Spleen (tissue), 11 donors: Measurements from ENCODE around the gene SERBP1. TPM values are rescaled to one million over a fixed set of nuclear protein-coding genes. Genes with fewer than 3 reads are reported as not detected.
"Not testable (repeated sequence)": the region's sequence is repeated elsewhere in the genome, so short reads cannot be mapped to it uniquely, and the experiment has no call there.

ENCODE experiments used
- DNase-seq: peaks from one replicate; pipeline ENCODE4 v3.0.0-alpha.2; 2020
- H3K27ac ChIP-seq, 8 donors: fragments of 200-600 bp; sonication (generic) in 7 of 8; 1 replicate in 4 of 8; 2 replicates in 4 of 8; pipeline versions ENCODE4 v1.5.0 to v1.8.0; 2016 to 2021; ENCODE audit warnings: inconsistent platforms in 4 of 8, mild to moderate bottlenecking in 4 of 8, moderate library complexity in 1 of 8
- H3K27me3 ChIP-seq, 7 donors: fragments of 200-600 bp; sonication (generic) in 6 of 7; replicated peaks in 1 of 7; 1 replicate in 4 of 7; 2 replicates in 3 of 7; pipeline versions ENCODE4 v1.5.0 to v1.8.0; 2016 to 2021; ENCODE audit warnings: inconsistent platforms in 3 of 7, mild to moderate bottlenecking in 1 of 7
- H3K36me3 ChIP-seq, 6 donors: fragments of 200-600 bp; sonication (generic) in 5 of 6; 1 replicate in 4 of 6; 2 replicates in 2 of 6; pipeline versions ENCODE4 v1.5.0 to v1.8.0; 2016 to 2021; ENCODE audit warnings: inconsistent platforms in 2 of 6
- H3K4me1 ChIP-seq, 6 donors: fragments of 200-600 bp; sonication (generic) in 5 of 6; 1 replicate in 3 of 6; 2 replicates in 3 of 6; pipeline versions ENCODE4 v1.5.0 to v1.8.0; 2016 to 2021; ENCODE audit warnings: inconsistent platforms in 3 of 6
- H3K4me3 ChIP-seq, 8 donors: fragments of 200-600 bp; sonication (generic) in 7 of 8; 1 replicate in 4 of 8; 2 replicates in 4 of 8; pipeline versions ENCODE4 v1.5.0 to v1.8.0; 2016 to 2021; ENCODE audit warnings: inconsistent platforms in 4 of 8, mild to moderate bottlenecking in 4 of 8, moderate library complexity in 2 of 8
- H3K9me3 ChIP-seq, 8 donors: fragments of 200-600 bp; sonication (generic) in 7 of 8; 1 replicate in 4 of 8; 2 replicates in 4 of 8; pipeline versions ENCODE4 v1.5.0 to v1.8.0; 2016 to 2021; ENCODE audit warnings: inconsistent platforms in 4 of 8
- CTCF ChIP-seq, 11 experiments: fragments of 200-600 bp in 7 of 11; fragments of 450-650 bp in 4 of 11; sonication (generic) in 4 of 11; IDR thresholded peaks in 8 of 11; conservative IDR thresholded peaks in 3 of 11; 1 replicate in 7 of 11; 2 replicates in 4 of 11; pipeline versions ENCODE4 v1.4.0 to v1.8.0; 2016 to 2021; ENCODE audit warnings: antibody characterized with exemption in 11 of 11, inconsistent platforms in 4 of 11, mild to moderate bottlenecking in 1 of 11
- POLR2A ChIP-seq, 3 donors: fragments of 450-650 bp; IDR thresholded peaks; one replicate each; pipeline ENCODE4 v1.5.1; 2017; ENCODE audit warnings: antibody characterized with exemption in 3 of 3, mild to moderate bottlenecking in 1 of 3
- POLR2AphosphoS5 ChIP-seq, 3 donors: sonication (generic); formaldehyde crosslinking; IDR thresholded peaks; one replicate each; pipeline ENCODE4 v1.5.1; 2017; ENCODE audit warnings: antibody characterized with exemption in 3 of 3
- WGBS, 5 donors: extraction: QIAGEN DNeasy Blood & Tissue Kit in 3 of 5; methylation state at CpG; one replicate each; pipeline versions ENCODE4 v1.1.5 to v1.1.7; 2013 to 2018; 5-methylcytosine and 5-hydroxymethylcytosine counted together
- intact Hi-C: fragments of 100-400 bp; cut with DNase I; formaldehyde crosslinking; loops from one replicate; pipeline ENCODE4 v1.15.0; 2023; ENCODE audit warnings: low total_unique reads
- polyA plus RNA-seq, 3 donors: library from polyadenylated mRNA; stranded (reverse); fragments of 200-250 nt; gene quantifications; one replicate each; pipeline ENCODE4 v1.2.1, GENCODE V29; 2013
- total RNA-seq, 7 donors: library from RNA; depleted of rRNA in 3 of 7; stranded (reverse); fragments of >200 nt in 3 of 7; fragmentation: NEBNext Ultra II Directional in 4 of 7; extraction: Animal tissue kit (Norgen Biotek cat#: 25700) in 4 of 7; gene quantifications; one replicate each; pipeline versions ENCODE4 v1.1.0 to v1.2.1, GENCODE V29; 2016 to 2021
- donor health status: healthy with polysubstance abuse.
- donor health status: DM: no; HTN: no; CAD: no; lungs with moderate emphysema.
- donor health status: DM: no; HTN: no; CAD: no.
- donor health status: Bipolar disorder and iron deficiency.
- donor health status: healthy.
- donor health status: DM: no; HTN: no; CAD: no.
- donor health status: DM: yes; HTN: yes; CAD: no.

The SERBP1 gene
- total and polyA plus RNA-seq, 10 donors = 82.9 to 200 (median 124) TPM

DNA sequence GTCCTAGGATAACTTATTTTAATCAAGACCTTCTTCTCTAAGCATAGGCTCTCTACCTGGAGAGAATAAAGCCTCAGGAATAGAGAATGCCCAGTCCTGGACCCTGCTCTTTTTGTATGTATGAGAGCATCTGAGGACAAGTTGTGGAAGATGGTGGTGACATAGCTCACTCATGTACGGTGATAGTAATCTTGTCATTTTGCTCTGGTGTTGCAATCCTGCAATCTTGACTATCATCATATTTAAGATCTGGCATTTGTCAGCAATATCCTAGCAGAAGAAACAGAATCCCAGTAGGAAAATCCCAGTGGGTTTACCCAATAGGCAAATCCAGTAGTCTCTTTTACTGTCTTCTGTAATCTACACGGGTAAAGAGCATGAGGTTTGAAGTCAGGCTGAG is 21.6 kb upstream of the SERBP1 start:
- intact Hi-C loops = no loop called here
- Histone ChIP-seq H3K4me3 (no peak overlapping the region), H3K4me1 (peaks cover 0 to 13% (median 5%) of the 10 kb centered on the region in 6 donors), H3K9me3 (no peaks in the 10 kb centered on the region), H3K27me3 (peaks cover 0 to 33% (median 3%) of the 10 kb centered on the region in 7 donors), H3K36me3 (no peaks in the 10 kb centered on the region), H3K27ac (no peak overlapping the region)
- TF ChIP-seq CTCF (IDR thresholded peaks at IDR 0.05 in 8 of 11, conservative IDR thresholded peaks at IDR 0.05 in 3 of 11) (no peak), POLR2AphosphoS5 (IDR thresholded peaks at IDR 0.05) (no peak), POLR2A (IDR thresholded peaks at IDR 0.05) (no peak)
- 84 to 92% (median 87%) methylated on average over 2 of the region's 2 CpGs for WGBS, 5 donors
- DNase-seq = no peak

DNA sequence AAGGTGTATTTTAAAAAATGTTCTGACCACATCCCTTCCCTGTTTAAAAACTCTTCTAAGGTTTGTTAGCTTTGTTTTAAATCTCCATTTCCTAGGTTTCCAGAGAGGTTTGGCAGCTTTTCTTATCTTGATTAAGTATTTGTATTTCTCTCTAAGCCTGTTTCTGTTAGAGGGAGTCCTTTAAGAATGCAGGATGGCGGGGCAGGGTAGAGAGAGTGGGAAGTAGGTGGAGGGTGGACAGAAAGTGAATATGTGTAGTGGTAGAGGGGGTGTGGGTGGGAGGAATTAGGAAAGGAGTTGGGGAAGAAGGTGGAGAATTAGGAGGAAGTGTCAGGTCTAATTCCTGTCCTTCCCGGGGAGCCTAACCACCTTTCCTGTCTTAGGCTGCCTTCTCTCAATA is 21.2 kb upstream of the SERBP1 start:
- WGBS, 5 donors = 52 to 72% (median 58%) methylated on average over 2 of the region's 2 CpGs
- peaks cover 0 to 16% (median 10%) of the 10 kb centered on the region in 6 donors for H3K4me1 ChIP-seq

DNA sequence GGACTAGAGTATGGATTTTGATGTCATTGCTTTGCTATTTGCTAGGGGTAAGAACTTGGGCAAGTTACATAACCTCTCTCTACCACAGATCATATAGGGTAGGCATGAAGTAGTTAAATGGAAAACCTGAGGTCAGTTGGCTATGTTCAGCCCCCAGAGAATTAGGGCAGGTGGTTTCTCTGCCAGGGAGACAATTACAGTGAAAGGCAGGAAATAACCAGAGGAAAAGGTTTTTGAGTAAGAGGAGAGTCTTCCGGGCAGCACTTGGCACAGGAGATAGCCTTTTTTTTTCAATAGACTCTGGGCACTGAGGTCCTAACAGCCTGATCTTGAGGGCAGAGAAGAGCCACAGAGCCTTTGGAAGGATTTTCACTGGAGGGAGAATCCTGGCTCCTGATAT is 16.7 kb upstream of the SERBP1 start:
- Histone ChIP-seq H3K36me3 (no peaks in the 10 kb centered on the region), H3K27me3 (peaks cover 0 to 64% (median 3%) of the 10 kb centered on the region in 7 donors), H3K4me3 (no peak overlapping the region), H3K9me3 (no peaks in the 10 kb centered on the region), H3K27ac (no peak overlapping the region), H3K4me1 (peaks cover 0 to 22% (median 13%) of the 10 kb centered on the region in 6 donors)
- intact Hi-C loops = no loop called here
- WGBS, 5 donors = 14 to 27% (median 17%) methylated on average over 1 of the region's 1 CpG
- TF ChIP-seq POLR2A (IDR thresholded peaks at IDR 0.05) (no peak), CTCF (IDR thresholded peaks at IDR 0.05 in 8 of 11, conservative IDR thresholded peaks at IDR 0.05 in 3 of 11) (no peak), POLR2AphosphoS5 (IDR thresholded peaks at IDR 0.05) (no peak)
- DNase-seq = no peak

More for the DNA sequence above, 21.2 kb upstream of the SERBP1 start:
- Histone ChIP-seq H3K9me3 (no peaks in the 10 kb centered on the region), H3K4me3 (no peak overlapping the region), H3K27me3 (peaks cover 0 to 33% (median 3%) of the 10 kb centered on the region in 7 donors), H3K36me3 (no peaks in the 10 kb centered on the region), H3K27ac (no peak overlapping the region)
- DNase-seq = no peak
- TF ChIP-seq POLR2AphosphoS5 (IDR thresholded peaks at IDR 0.05) (no peak), POLR2A (IDR thresholded peaks at IDR 0.05) (no peak), CTCF (IDR thresholded peaks at IDR 0.05 in 8 of 11, conservative IDR thresholded peaks at IDR 0.05 in 3 of 11) (no peak)
- intact Hi-C loops = no loop called here

GRCh38 chr1:67446014-67446413 is 15.8 kb upstream of the SERBP1 start:
- Histone ChIP-seq H3K27me3 (peaks cover 0 to 64% (median 3%) of the 10 kb centered on the region in 7 donors), H3K4me1 (peaks cover 4 to 30% (median 17%) of the 10 kb centered on the region in 6 donors)
- H3K4me3 ChIP-seq, intact Hi-C loops, H3K9me3 ChIP-seq, H3K27ac ChIP-seq, DNase-seq, H3K36me3 ChIP-seq: not testable (repeated sequence)
- WGBS, 5 donors = 37 to 58% (median 45%) methylated on average over 5 of the region's 5 CpGs
